Glutamatergic neuron (in vitro differentiated cells): ENCODE measurements around the gene CASP3. TPM values are rescaled to one million over a fixed set of nuclear protein-coding genes. Genes with fewer than 3 reads are reported as not detected.

Experiments
- DNase-seq: peaks from one replicate; pipeline ENCODE4 v3.0.0; 2022
- H3K27ac Mint-ChIP-seq: one replicate; pipeline ENCODE4 v1.8.0; 2020; ENCODE audit warnings: mild to moderate bottlenecking, mixed read lengths, inconsistent platforms; ENCODE audit not compliant: unreplicated experiment
- H3K27me3 Mint-ChIP-seq: one replicate; pipeline ENCODE4 v1.8.0; 2020; ENCODE audit warnings: mild to moderate bottlenecking, moderate library complexity, mixed read lengths, inconsistent platforms; ENCODE audit not compliant: unreplicated experiment
- H3K36me3 Mint-ChIP-seq: one replicate; pipeline ENCODE4 v1.8.0; 2020; ENCODE audit warnings: mild to moderate bottlenecking, mixed read lengths, inconsistent platforms; ENCODE audit not compliant: unreplicated experiment
- H3K4me1 Mint-ChIP-seq: one replicate; pipeline ENCODE4 v1.8.0; 2020; ENCODE audit warnings: mild to moderate bottlenecking, low read depth, mixed read lengths, inconsistent platforms; ENCODE audit not compliant: unreplicated experiment
- H3K4me3 Mint-ChIP-seq: one replicate; pipeline ENCODE4 v1.8.0; 2020; ENCODE audit warnings: mild to moderate bottlenecking, mixed read lengths, inconsistent platforms; ENCODE audit not compliant: unreplicated experiment
- H3K9me3 Mint-ChIP-seq: one replicate; pipeline ENCODE4 v1.8.0; 2020; ENCODE audit warnings: mild to moderate bottlenecking, moderate library complexity, mixed read lengths, inconsistent platforms; ENCODE audit not compliant: unreplicated experiment
- total RNA-seq: library from RNA; stranded (reverse); fragmentation: NEBNext Ultra II Directional; extraction: Animal tissue kit (Norgen Biotek cat#: 25700); gene quantifications from one replicate; pipeline ENCODE4 v1.2.1, GENCODE V29; 2021; ENCODE audit not compliant: unreplicated experiment
- TF ChIP-seq, protein P1 (sequence below): fragments of 200-600 bp; sonication (generic); IDR thresholded peaks from one replicate; pipeline ENCODE4 v1.5.0; 2021; ENCODE audit not compliant: partially characterized antibody, unreplicated experiment

CASP3 gene
- total RNA-seq, 1 donor from 2014 or later, result 311 TPM

GRCh38 chr4:184681916-184682315 lies 32.7 kb upstream of the CASP3 start:
- peaks cover 2% of the 10 kb centered on the region for H3K27me3 Mint-ChIP-seq

DNA sequence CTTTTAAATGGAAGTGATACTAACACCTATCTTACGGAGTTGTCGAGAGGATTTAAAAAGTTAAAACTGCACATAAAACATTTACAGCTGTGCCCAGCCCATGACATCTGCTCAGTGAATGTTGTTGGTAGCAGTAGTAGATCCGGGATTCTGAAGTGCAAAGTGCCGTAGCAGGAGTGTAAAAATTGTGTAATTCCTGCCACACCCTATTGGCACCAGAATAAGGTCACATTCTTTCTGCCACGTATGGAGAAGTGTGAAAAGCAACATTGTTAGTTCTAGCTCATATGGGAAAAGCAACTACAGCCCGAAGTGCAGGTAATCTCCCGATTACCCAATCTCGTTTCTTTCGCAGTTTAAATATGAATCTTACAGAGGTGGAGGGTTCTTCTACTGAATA lies 31.5 kb upstream of the CASP3 start:
- Mint-ChIP-seq H3K9me3 (no peaks in the 10 kb centered on the region), H3K27ac (no peak overlapping the region), H3K4me1 (no peaks in the 10 kb centered on the region), H3K27me3 (peaks cover 2% of the 10 kb centered on the region), H3K36me3 (no peaks in the 10 kb centered on the region), H3K4me3 (no peak overlapping the region)
- TF ChIP-seq, protein P1, sequence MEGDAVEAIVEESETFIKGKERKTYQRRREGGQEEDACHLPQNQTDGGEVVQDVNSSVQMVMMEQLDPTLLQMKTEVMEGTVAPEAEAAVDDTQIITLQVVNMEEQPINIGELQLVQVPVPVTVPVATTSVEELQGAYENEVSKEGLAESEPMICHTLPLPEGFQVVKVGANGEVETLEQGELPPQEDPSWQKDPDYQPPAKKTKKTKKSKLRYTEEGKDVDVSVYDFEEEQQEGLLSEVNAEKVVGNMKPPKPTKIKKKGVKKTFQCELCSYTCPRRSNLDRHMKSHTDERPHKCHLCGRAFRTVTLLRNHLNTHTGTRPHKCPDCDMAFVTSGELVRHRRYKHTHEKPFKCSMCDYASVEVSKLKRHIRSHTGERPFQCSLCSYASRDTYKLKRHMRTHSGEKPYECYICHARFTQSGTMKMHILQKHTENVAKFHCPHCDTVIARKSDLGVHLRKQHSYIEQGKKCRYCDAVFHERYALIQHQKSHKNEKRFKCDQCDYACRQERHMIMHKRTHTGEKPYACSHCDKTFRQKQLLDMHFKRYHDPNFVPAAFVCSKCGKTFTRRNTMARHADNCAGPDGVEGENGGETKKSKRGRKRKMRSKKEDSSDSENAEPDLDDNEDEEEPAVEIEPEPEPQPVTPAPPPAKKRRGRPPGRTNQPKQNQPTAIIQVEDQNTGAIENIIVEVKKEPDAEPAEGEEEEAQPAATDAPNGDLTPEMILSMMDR, result no peak
- DNase-seq, result no peak

More at GRCh38 chr4:184681916-184682315, 32.7 kb upstream of the CASP3 start:
- Mint-ChIP-seq H3K4me1 (no peaks in the 10 kb centered on the region), H3K36me3 (no peaks in the 10 kb centered on the region), H3K4me3 (no peak overlapping the region), H3K27ac (no peak overlapping the region), H3K9me3 (no peaks in the 10 kb centered on the region)
- TF ChIP-seq, protein P1, result no peak
- no peak for DNase-seq

- TF ChIP-seq, protein P1, result no peak
These were observed 26.7 kb upstream of the CASP3 start for GRCh38 chr4:184675821-184676492.

GRCh38 chr4:184675018-184675417 lies 25.8 kb upstream of the CASP3 start:
- DNase-seq, result no peak
- no peak overlapping the region for H3K4me3 Mint-ChIP-seq
- H3K9me3 Mint-ChIP-seq, result peaks cover 2% of the 10 kb centered on the region
- TF ChIP-seq, protein P1, result no peak
- H3K27me3 Mint-ChIP-seq, result peaks cover 4% of the 10 kb centered on the region
- H3K36me3 Mint-ChIP-seq, result no peaks in the 10 kb centered on the region
- H3K27ac Mint-ChIP-seq, result no peak overlapping the region
- H3K4me1 Mint-ChIP-seq, result no peaks in the 10 kb centered on the region

More at GRCh38 chr4:184675821-184676492, 26.7 kb upstream of the CASP3 start:
- Mint-ChIP-seq H3K4me1 (no peaks in the 10 kb centered on the region), H3K36me3 (no peaks in the 10 kb centered on the region), H3K27ac (no peak overlapping the region), H3K27me3 (peaks cover 6% of the 10 kb centered on the region), H3K9me3 (peaks cover 2% of the 10 kb centered on the region), H3K4me3 (no peak overlapping the region)
- no peak for DNase-seq

GRCh38 chr4:184674011-184674410 lies 24.8 kb upstream of the CASP3 start:
- no peak overlapping the region for H3K4me3 Mint-ChIP-seq
- TF ChIP-seq, protein P1, result no peak
- peaks cover 7% of the 10 kb centered on the region for H3K27me3 Mint-ChIP-seq
- peaks cover 2% of the 10 kb centered on the region for H3K9me3 Mint-ChIP-seq
- H3K36me3 Mint-ChIP-seq, result no peaks in the 10 kb centered on the region
- DNase-seq, result no peak
- peaks cover 6% of the 10 kb centered on the region for H3K4me1 Mint-ChIP-seq
- no peak overlapping the region for H3K27ac Mint-ChIP-seq
